ENCODE measurements around the gene CATSPERE.
"Not testable (repeated sequence)": the region's sequence is repeated elsewhere in the genome, so short reads cannot be mapped to it uniquely, and the experiment has no call there.

The CATSPERE gene

GRCh38 chr1:244447552-244447951 is 13.5 kb upstream of the CATSPERE start:
- no peak for FAIRE-seq
- no peak for DNase-seq (ENCODE audit: insufficient read length, low spot score)

GRCh38 chr1:244448279-244449036 is 12.6 kb upstream of the CATSPERE start:
- FAIRE-seq: no peak
- no peak for DNase-seq (ENCODE audit: insufficient read length, low spot score)

- no peak for FAIRE-seq
- no peak for DNase-seq (ENCODE audit: insufficient read length, low spot score)
These were observed 11.1 kb upstream of the CATSPERE start for GRCh38 chr1:244449936-244450508.

GRCh38 chr1:244450597-244451538 is 10.2 kb upstream of the CATSPERE start:
- peak; percentile 33 for FAIRE-seq
- peak; percentile 52 for DNase-seq (ENCODE audit: insufficient read length, low spot score)

GRCh38 chr1:244451539-244451950 is 9.5 kb upstream of the CATSPERE start, which contains the start of gene ADSS2:
Gene ADSS2, minus strand, starts transcription at chr1:244451909. Its CDS starts 92 bp downstream, at chr1:244451817.
- DNase-seq (ENCODE audit: insufficient read length, low spot score): no peak
- no peak for FAIRE-seq

GRCh38 chr1:244451951-244452795 is 8.9 kb upstream of the CATSPERE start:
- peak; percentile 95 for DNase-seq (ENCODE audit: insufficient read length, low spot score)
- FAIRE-seq: peak; percentile 97

- no peak for DNase-seq (ENCODE audit: insufficient read length, low spot score)
- no peak for FAIRE-seq
These were observed 6.7 kb upstream of the CATSPERE start for GRCh38 chr1:244454412-244454811.

GRCh38 chr1:244456586-244456985 is 4.5 kb upstream of the CATSPERE start:
- FAIRE-seq: no peak
- no peak for DNase-seq (ENCODE audit: insufficient read length, low spot score)

- FAIRE-seq (no peak), DNase-seq (ENCODE audit: insufficient read length, low spot score) (no peak)
These were observed 2.3 kb upstream of the CATSPERE start for GRCh38 chr1:244458781-244459180.

- DNase-seq (ENCODE audit: insufficient read length, low spot score): no peak
- FAIRE-seq: no peak
These were observed 876 bp upstream of the CATSPERE start for GRCh38 chr1:244460197-244460596.

GRCh38 chr1:244466724-244467123 is 5.7 kb downstream of the CATSPERE start:
- no peak for DNase-seq (ENCODE audit: insufficient read length, low spot score)
- no peak for FAIRE-seq

- DNase-seq (ENCODE audit: insufficient read length, low spot score) (no peak), FAIRE-seq (no peak)
These were observed 12.1 kb downstream of the CATSPERE start for GRCh38 chr1:244473059-244473605.

- not testable (repeated sequence) for FAIRE-seq
These were observed 23.9 kb downstream of the CATSPERE start for GRCh38 chr1:244484971-244485370.

GRCh38 chr1:244494653-244495052 is 33.6 kb downstream of the CATSPERE start:
- DNase-seq (ENCODE audit: insufficient read length, low spot score) (no peak), FAIRE-seq (no peak)

More at GRCh38 chr1:244484971-244485370, 23.9 kb downstream of the CATSPERE start:
- not testable (repeated sequence) for DNase-seq (ENCODE audit: insufficient read length, low spot score)

GRCh38 chr1:244496186-244496585 is 35.1 kb downstream of the CATSPERE start:
- FAIRE-seq: no peak
- no peak for DNase-seq (ENCODE audit: insufficient read length, low spot score)

- DNase-seq (ENCODE audit: insufficient read length, low spot score) (no peak), FAIRE-seq (no peak)
These were observed 36.7 kb downstream of the CATSPERE start for GRCh38 chr1:244497805-244498204.

- FAIRE-seq: not testable (repeated sequence)
These were observed 38.4 kb downstream of the CATSPERE start for GRCh38 chr1:244499484-244499883.

GRCh38 chr1:244500515-244500914 is 39.4 kb downstream of the CATSPERE start:
- DNase-seq (ENCODE audit: insufficient read length, low spot score); FAIRE-seq: not testable (repeated sequence)

More at GRCh38 chr1:244499484-244499883, 38.4 kb downstream of the CATSPERE start:
- not testable (repeated sequence) for DNase-seq (ENCODE audit: insufficient read length, low spot score)

- FAIRE-seq (no peak), DNase-seq (ENCODE audit: insufficient read length, low spot score) (no peak)
These were observed 41.6 kb downstream of the CATSPERE start for GRCh38 chr1:244502630-244503029.

- FAIRE-seq: no peak
- no peak for DNase-seq (ENCODE audit: insufficient read length, low spot score)
These were observed 52.4 kb downstream of the CATSPERE start for GRCh38 chr1:244513493-244513892.
